Right kidney (tissue), 1 donor: ENCODE measurements around the gene USP34.

ENCODE experiments used
- DNase-seq: peaks from one replicate; pipeline ENCODE4 v3.0.0-alpha.2; 2016

Gene USP34

DNA sequence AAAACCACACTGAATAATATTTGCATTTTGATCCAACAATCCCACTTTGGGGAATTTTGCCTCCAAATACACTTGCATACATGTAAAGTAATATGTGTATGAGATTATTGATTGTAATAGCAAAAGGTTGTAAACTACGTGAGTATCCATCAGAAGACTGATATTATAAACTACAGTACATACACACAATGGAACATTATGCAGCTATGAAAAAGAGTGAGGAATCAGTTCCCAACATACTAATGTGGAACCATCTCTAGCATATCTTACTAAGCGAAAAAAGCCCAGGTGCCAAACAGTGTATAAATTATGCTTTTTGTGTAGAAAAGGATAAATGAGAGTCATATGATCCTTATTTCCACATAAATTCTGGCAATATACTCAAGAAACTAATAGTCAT is 324.9 kb downstream of the USP34 start:
- DNase-seq = no peak

DNA sequence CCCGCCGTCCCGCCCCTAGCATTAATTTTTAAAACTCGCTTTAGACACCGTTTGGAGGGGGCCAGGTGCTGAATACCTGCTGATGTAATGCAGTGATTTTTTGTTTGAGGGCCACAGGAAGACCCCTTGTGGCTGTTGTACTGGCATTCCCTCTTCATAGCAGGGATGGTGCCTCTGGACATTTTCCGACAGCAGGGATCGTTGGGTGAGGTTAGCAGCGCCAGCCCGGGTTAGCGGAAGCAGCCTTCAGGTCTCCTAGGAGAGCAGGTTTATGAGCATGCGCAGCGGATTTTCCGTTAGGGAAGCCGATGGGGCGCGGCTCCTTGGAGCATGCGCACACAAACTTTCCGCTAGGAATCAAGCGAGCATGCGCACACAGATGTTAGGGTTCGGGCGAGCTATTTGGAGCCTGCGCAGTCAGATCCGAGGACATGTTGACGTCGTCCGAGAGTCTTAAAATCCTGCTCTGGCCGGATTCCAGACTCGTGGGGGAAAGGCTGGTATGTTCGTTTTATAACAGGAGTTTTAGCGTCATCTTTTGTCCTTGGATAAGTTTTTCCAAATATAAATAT is 326.1 kb downstream of the USP34 start:
- DNase-seq = peak; percentile 87

DNA sequence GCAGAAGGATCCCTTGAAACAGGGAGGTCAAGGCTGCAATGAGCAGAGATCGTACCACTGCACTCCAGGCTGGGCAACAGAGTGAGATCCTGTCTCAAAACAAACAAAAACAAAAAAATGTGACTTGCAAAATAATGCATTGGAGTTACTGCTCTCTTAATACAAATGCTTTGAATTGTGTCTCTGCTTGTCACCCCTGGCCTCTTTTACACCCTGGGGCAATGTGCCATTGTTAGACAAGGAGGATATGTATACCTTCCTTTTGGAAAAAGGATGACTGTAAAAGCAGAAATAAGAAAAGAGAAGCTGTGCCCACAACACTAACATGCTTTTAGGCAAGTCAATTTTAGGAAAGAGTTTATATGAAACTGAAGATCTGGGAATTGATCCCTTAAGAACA is 329.7 kb downstream of the USP34 start:
- no peak for DNase-seq

- DNase-seq = no peak
Measured at GRCh38 chr2:61138859-61139258, 332.0 kb downstream of the USP34 start.
